Progenitor cell of endocrine pancreas (in vitro differentiated cells): Measurements from ENCODE around the gene NR0B1. TPM values are rescaled to one million over a fixed set of nuclear protein-coding genes. Genes with fewer than 3 reads are reported as not detected.

Source experiments
- DNase-seq: peaks from one replicate; pipeline ENCODE4 v3.0.0; 2021; ENCODE audit warnings: low spot score; ENCODE audit not compliant: unreplicated experiment
- H3K27ac Mint-ChIP-seq: 2 replicates; pipeline ENCODE4 v1.8.0; 2021; ENCODE audit warnings: mild to moderate bottlenecking, moderate library complexity, mixed read lengths
- H3K27me3 Mint-ChIP-seq: 2 replicates; pipeline ENCODE4 v1.8.0; 2021; ENCODE audit warnings: mixed read lengths
- H3K36me3 Mint-ChIP-seq: 2 replicates; pipeline ENCODE4 v1.8.0; 2022; ENCODE audit warnings: mixed read lengths; ENCODE audit not compliant: insufficient read depth
- H3K4me1 Mint-ChIP-seq: 2 replicates; pipeline ENCODE4 v1.8.0; 2021; ENCODE audit warnings: low read depth, mixed read lengths
- H3K4me3 Mint-ChIP-seq: 2 replicates; pipeline ENCODE4 v1.8.0; 2021; ENCODE audit warnings: low read depth, mild to moderate bottlenecking, moderate library complexity, mixed read lengths
- H3K9me3 Mint-ChIP-seq: 2 replicates; pipeline ENCODE4 v1.8.0; 2021; ENCODE audit warnings: low read depth, mixed read lengths
- total RNA-seq: library from RNA; stranded (reverse); gene quantifications from 2 replicates; pipeline ENCODE4 v1.2.1, GENCODE V29; 2021
- TF ChIP-seq, protein P1 (sequence below): fragments of 200-600 bp; sonication (generic); IDR thresholded peaks from one replicate; pipeline ENCODE4 v1.5.0; 2021; ENCODE audit warnings: antibody characterized with exemption, mild to moderate bottlenecking; ENCODE audit not compliant: unreplicated experiment

NR0B1 gene
- total RNA-seq, 1 donor from 2014 or later: 0.86 TPM

- H3K4me3 Mint-ChIP-seq: no peak overlapping the region
- no peak overlapping the region for H3K27ac Mint-ChIP-seq
- no peaks in the 10 kb centered on the region for H3K36me3 Mint-ChIP-seq
- peaks cover 6% of the 10 kb centered on the region for H3K4me1 Mint-ChIP-seq
- no peak for DNase-seq
- no peaks in the 10 kb centered on the region for H3K27me3 Mint-ChIP-seq
- peaks cover 5% of the 10 kb centered on the region for H3K9me3 Mint-ChIP-seq
- TF ChIP-seq, protein P1, sequence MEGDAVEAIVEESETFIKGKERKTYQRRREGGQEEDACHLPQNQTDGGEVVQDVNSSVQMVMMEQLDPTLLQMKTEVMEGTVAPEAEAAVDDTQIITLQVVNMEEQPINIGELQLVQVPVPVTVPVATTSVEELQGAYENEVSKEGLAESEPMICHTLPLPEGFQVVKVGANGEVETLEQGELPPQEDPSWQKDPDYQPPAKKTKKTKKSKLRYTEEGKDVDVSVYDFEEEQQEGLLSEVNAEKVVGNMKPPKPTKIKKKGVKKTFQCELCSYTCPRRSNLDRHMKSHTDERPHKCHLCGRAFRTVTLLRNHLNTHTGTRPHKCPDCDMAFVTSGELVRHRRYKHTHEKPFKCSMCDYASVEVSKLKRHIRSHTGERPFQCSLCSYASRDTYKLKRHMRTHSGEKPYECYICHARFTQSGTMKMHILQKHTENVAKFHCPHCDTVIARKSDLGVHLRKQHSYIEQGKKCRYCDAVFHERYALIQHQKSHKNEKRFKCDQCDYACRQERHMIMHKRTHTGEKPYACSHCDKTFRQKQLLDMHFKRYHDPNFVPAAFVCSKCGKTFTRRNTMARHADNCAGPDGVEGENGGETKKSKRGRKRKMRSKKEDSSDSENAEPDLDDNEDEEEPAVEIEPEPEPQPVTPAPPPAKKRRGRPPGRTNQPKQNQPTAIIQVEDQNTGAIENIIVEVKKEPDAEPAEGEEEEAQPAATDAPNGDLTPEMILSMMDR: no peak
Measured at GRCh38 chrX:30296408-30297254, 12.6 kb downstream of the NR0B1 start.

GRCh38 chrX:30283456-30284200 is 25.6 kb downstream of the NR0B1 start:
- DNase-seq: no peak
- H3K4me3 Mint-ChIP-seq: no peak overlapping the region
- TF ChIP-seq, protein P1: no peak
- H3K27ac Mint-ChIP-seq: no peak overlapping the region
- H3K36me3 Mint-ChIP-seq: no peaks in the 10 kb centered on the region
- H3K9me3 Mint-ChIP-seq: no peaks in the 10 kb centered on the region
- no peaks in the 10 kb centered on the region for H3K27me3 Mint-ChIP-seq
- H3K4me1 Mint-ChIP-seq: peaks cover 8% of the 10 kb centered on the region

- Mint-ChIP-seq H3K4me3 (no peak overlapping the region), H3K36me3 (no peaks in the 10 kb centered on the region), H3K27me3 (no peaks in the 10 kb centered on the region), H3K4me1 (peaks cover 8% of the 10 kb centered on the region), H3K9me3 (no peaks in the 10 kb centered on the region), H3K27ac (no peak overlapping the region)
- DNase-seq: no peak
- TF ChIP-seq, protein P1: no peak
Measured at GRCh38 chrX:30282527-30282926, 26.7 kb downstream of the NR0B1 start.

GRCh38 chrX:30280428-30280827 is 28.8 kb downstream of the NR0B1 start:
- DNase-seq: no peak

GRCh38 chrX:30278365-30278764 is 30.8 kb downstream of the NR0B1 start:
- H3K27me3 Mint-ChIP-seq: no peaks in the 10 kb centered on the region
- DNase-seq: no peak
- peaks cover 8% of the 10 kb centered on the region for H3K4me1 Mint-ChIP-seq
- TF ChIP-seq, protein P1: no peak
- no peaks in the 10 kb centered on the region for H3K36me3 Mint-ChIP-seq
- no peaks in the 10 kb centered on the region for H3K9me3 Mint-ChIP-seq
- no peak overlapping the region for H3K27ac Mint-ChIP-seq
- H3K4me3 Mint-ChIP-seq: no peak overlapping the region

More at GRCh38 chrX:30280428-30280827, 28.8 kb downstream of the NR0B1 start:
- TF ChIP-seq, protein P1: no peak
- H3K27ac Mint-ChIP-seq: no peak overlapping the region
- peaks cover 8% of the 10 kb centered on the region for H3K4me1 Mint-ChIP-seq
- no peaks in the 10 kb centered on the region for H3K9me3 Mint-ChIP-seq
- no peaks in the 10 kb centered on the region for H3K36me3 Mint-ChIP-seq
- no peak overlapping the region for H3K4me3 Mint-ChIP-seq
- no peaks in the 10 kb centered on the region for H3K27me3 Mint-ChIP-seq
